ENCODE data around the gene RNF144A.

The RNF144A gene

DNA sequence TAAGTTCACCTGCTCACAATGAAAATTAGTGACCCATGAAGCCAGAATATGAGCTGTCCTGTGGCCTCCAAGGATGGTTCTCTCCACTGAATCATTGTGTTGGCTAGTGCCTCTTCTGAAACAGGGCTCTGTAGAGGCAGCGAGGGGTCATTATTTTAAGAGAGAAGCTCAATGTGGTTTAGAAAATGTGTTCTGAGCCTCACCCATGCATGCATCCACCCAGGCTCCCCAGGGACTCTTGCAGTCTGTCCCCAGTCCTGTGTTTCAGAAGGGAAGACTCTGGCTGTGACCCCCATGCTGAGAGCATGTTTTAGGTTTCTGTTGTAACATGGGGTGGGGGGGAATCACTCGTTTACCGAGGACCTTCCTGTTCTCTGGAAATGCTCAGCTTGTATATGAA is 135.2 kb downstream of the RNF144A start:
- DNase-seq, result no peak

DNA sequence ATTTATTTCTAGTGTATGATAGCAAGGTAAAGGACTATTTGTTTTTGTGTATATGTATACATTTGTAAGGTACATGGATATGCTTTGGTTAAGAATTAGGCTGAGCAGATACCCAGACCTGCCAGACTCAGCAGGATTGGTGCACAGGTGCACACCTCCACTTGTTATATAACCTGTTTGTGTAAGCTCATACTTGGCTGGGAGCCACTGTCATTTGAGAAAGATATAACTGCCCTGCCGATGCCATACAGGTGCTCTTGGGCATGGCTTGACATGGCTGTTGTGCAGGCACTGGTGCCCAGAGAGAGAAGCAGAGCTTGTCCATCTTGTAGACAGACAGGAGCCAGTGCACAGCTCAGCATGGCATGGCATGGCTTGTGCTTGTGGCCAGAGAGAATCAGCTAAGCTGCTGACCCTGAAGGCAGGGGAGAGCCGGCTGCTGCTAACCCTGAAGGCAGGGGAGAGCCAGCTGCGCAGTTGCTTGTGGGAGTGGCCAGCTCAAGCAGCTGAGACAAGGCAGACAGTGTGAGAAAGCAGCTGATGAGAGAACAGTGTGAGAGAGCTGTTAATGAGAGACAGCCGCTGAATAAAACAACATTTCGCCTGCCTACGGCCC is 136.5 kb downstream of the RNF144A start:
- DNase-seq, result no peak

GRCh38 chr2:7057865-7058400 is 140.7 kb downstream of the RNF144A start:
- DNase-seq, result peak in 1 of 2 donors; percentile 51

DNA sequence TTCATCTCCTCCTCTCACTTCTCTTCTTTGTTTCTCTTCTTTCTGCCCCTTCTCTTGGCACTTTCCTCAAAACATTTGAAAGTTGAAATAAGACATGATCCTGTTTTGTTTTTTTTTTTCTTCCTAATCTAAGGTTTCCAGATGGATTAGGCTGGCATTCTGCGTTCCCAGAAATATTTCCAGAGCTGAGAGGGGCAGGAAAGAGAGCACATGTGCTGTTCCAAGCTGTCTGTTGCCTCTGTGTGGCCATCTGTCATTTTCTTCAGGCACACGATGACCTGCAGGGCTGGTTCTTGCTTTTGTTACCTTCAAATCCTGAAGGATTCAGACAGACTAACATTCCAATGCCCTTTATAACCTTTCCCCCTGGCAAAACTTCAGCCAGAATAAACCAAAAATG is 142.9 kb downstream of the RNF144A start:
- no peak for DNase-seq

DNA sequence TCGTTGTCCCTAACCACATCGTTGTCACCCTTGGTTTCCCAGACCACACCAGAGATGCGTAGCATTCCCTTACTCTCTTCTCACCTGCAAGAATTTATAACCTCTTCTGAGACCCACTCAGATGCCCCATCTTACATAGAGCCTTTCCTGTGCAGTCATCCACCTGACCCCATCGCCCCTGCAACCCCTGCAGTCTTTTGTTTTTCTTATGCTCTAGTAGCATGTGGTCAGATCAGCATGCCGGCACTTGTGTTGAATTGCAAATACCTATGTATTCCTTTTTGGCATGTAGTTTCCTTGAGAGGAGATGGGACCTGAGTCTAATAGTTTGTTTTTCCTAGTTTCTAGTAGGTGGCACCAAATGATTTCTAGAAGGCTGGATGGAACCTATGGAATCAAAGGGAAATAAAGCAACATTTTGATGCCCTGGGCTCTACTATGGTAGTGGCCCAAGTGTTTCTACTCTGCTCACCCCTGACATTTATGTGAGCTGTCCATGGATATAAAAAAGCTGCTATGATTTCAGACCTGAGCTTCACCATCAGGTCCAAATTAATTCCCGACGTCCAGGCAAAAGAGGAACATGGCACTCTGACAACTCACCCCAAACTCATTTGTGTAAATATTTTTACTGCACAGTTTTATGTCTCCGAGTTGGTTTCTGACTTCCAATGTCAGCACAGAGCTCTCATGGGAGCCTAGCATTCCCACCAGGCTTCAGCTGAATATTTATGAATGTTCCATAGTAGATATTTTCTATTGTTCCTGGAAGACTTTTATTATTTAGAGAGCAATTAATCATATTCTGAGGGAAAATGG is 143.6 kb downstream of the RNF144A start:
- no peak for DNase-seq

DNA sequence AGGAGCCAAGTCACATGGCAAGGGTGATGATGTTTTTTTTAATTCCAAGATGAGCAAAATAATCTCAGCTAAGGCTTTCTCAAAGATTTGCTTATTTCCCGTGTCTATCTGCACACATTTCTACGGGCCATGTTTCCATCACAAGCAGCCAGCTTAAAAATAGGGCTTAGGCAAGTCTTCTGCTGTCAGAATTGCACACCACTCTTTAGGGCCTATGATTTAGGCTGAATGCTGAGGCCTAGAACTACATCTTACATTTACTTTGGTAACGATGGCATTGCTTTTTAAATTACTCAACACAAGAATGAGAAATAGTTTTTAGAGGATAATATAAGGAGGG is 144.2 kb downstream of the RNF144A start:
- no peak for DNase-seq

DNA sequence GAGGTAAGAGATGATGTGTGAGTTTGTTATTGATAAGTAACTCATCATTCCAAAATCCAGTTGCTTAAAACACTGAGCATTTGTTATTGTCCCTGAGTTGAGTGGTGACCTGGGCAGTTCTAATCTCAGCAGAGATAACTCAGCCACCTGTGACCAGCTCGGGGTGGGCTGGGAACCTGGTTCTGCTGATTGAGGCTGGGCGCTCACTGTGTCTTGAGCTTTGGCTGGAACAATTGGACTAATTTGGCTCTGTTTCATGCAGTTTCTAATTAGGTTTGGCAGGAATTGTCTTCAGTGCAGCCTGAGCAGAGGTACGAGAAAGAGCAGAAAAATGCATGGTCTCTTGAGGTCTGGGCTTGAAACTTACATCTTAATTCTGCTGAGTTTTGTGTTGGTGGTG is 144.7 kb downstream of the RNF144A start:
- DNase-seq, result no peak

GRCh38 chr2:7063789-7064188 is 146.6 kb downstream of the RNF144A start:
- DNase-seq, result no peak

DNA sequence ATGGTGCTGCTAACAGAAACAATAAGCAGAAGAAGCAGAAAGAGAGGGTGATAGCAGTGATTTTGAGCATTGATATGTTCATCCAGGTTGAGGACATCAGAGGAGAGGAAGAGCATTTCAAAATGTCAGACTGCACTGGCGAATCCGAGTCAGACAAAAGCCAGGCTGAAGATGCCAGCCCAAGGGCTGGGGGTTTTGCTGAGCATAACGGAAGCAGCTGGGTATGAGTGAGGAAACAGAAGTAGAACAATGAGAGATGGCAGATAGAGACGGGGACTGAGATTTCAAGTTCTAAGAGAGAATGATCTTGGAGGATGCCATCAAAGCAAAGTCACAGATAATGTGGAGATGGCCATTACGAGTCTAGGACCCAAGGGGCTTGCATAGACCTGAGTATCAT is 151.2 kb downstream of the RNF144A start:
- no peak for DNase-seq

- no peak for DNase-seq
These were observed 153.3 kb downstream of the RNF144A start for GRCh38 chr2:7070483-7070882.

- DNase-seq, result no peak
These were observed 153.9 kb downstream of the RNF144A start for GRCh38 chr2:7071154-7071553.

GRCh38 chr2:7071916-7072556 is 154.8 kb downstream of the RNF144A start:
- peak; percentile 7 to 67 for DNase-seq

- DNase-seq, result no peak
These were observed 156.7 kb downstream of the RNF144A start for GRCh38 chr2:7073901-7074300.

DNA sequence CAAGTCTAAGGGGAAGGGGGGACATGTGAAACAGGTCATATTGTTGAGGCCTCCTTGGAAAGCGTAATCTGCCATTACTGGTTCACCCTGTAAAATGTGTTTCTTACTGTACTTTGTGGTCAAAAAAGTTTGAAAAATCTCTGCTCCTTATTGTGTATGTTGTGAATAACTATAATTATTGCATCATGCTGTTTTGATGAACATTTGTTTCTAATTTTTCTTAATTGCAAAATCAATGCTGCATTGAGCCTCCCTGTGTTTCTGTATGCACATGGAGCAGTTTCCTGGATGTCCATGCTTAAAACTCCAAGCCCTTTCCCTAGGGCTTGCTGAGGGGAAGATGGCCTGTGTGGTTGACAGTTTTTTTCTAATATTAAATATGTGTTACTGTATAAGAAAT is 158.6 kb downstream of the RNF144A start:
- DNase-seq, result no peak

DNA sequence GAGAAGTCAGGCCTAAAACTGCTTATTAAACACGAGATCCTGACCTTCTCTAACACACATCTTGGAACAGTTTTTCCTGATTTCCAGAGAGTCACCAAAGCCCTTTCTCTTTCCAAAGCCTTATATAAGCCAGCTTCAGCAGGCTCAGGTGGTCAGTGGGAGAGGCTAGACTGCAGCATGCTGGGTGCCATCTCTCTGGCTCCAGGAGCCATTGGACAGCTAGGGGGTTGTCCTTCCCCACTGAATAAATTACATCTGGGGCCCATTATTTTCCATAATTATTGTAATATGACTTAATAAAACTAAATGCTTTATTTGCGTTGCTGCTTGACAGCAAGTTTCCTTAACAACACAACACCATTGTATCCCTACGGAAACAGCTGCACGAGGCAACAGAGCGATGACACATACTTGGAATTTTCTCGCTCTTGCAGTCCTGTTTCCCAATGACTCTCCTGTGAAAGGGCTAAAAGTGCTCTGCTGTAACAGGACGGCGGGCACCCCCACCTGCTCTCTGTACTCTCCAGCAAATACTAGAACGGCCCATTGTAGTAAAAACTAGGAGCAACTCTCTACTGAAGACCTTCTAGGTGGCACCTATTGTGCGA is 160.6 kb downstream of the RNF144A start:
- no peak for DNase-seq

DNA sequence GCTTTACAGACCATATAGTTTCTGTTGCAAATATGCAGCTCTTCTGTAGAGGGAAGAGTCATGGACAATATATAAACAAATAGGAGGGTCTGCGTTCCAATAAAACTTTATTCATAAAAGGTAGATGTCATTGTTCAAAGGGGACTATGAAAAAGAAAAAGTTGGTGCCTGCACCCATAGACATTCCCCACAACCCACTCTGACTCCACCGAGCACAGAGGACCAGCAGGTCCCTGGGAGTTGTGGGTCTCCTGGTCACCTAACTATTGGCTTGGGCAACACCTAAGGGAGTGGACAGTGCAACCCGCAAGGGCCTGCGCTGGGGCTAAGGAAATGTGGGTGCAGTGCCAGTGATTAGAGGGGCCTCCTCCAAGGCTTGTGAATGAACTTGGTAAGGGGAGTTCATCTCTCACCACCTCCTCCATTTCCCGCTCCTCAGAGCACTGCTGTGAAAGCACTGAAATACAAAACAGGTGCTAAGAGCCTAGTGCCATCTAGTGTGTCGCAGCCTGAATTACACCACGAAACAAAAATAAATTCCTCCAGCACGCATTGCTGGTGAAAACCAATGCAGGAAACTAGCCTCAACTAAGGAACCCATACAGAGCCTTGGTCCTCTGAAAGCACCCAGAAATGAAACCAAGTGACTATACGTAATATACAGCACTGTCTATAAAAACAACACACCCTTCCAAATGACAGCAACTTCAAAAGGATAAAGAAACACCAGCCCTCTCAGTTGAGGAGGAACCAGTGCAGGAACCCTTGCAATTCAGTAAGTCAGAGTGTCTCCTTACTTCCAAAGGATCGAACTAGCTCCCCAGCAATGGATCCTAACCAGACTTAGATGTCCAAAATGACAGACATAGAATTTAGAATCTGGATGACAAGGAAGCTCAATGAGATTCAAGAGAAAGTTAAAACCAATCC is 166.6 kb downstream of the RNF144A start:
- DNase-seq, result no peak

GRCh38 chr2:7084601-7085000 is 167.4 kb downstream of the RNF144A start:
- no peak for DNase-seq

- no peak for DNase-seq
These were observed 172.1 kb downstream of the RNF144A start for GRCh38 chr2:7089284-7089683.

DNA sequence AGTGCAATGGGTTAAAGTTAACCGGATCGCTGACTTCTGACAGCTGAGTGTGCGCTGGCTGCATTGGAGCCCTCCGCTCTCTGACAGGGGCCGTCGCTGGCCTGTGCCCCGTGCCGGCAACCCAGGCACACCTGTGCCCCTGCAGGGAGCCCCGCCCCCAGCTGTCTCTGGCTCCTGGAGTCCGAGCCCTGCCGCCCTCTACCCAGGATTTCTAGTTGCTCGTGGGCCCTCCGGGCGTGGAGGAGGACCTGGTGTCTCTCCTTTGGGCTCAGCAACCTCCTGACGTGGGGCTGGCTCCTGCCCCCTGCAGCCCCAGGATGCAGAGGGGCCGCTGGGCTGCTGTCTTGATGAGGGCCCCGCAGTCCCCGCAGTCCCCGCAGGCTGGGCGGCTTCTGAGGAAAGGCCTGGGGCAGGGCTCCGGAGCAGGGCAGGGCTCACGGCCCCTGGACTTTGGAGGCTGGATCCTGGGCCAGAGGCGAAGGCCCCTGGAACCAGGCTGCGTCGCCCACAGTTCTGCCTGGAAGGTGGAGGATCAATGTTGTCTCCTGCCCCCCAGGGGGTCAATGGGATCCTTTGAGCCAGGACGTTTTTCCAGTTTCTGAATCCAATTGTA is 172.8 kb downstream of the RNF144A start:
- DNase-seq, result no peak

GRCh38 chr2:7093376-7093775 is 176.2 kb downstream of the RNF144A start:
- no peak for DNase-seq

Measured in bone marrow (tissue), 2 donors.